HG03196 (cell line): ENCODE results near the gene HIVEP3.

Experiments used
- ATAC-seq: cut with Tn5 transposase; IDR thresholded peaks from one replicate; pipeline ENCODE4 v1.9.1; 2021; ENCODE audit not compliant: unreplicated experiment

HIVEP3 gene

GRCh38 chr1:41528106-41528505 is 390.6 kb downstream of the HIVEP3 start:
- no peak for ATAC-seq

- ATAC-seq = no peak
Measured at GRCh38 chr1:41526956-41527561, 391.7 kb downstream of the HIVEP3 start.

GRCh38 chr1:41525891-41526587 is 392.7 kb downstream of the HIVEP3 start:
- ATAC-seq = no peak

GRCh38 chr1:41524676-41525675 is 393.7 kb downstream of the HIVEP3 start:
- ATAC-seq = no peak

GRCh38 chr1:41523949-41524675 is 394.6 kb downstream of the HIVEP3 start:
- ATAC-seq = no peak

- ATAC-seq = no peak
Measured at GRCh38 chr1:41523071-41523470, 395.7 kb downstream of the HIVEP3 start.

GRCh38 chr1:41521766-41522165 is 397.0 kb downstream of the HIVEP3 start:
- no peak for ATAC-seq

GRCh38 chr1:41520951-41521752 is 397.6 kb downstream of the HIVEP3 start:
- no peak for ATAC-seq

GRCh38 chr1:41519667-41520066 is 399.1 kb downstream of the HIVEP3 start:
- ATAC-seq = no peak

GRCh38 chr1:41518471-41518870 is 400.3 kb downstream of the HIVEP3 start:
- ATAC-seq = no peak

- no peak for ATAC-seq
Measured at GRCh38 chr1:41517062-41517438, 401.7 kb downstream of the HIVEP3 start.

- peak; percentile 55 for ATAC-seq
Measured at GRCh38 chr1:41516168-41517061, 402.3 kb downstream of the HIVEP3 start.

GRCh38 chr1:41515778-41516167 is 402.9 kb downstream of the HIVEP3 start:
- no peak for ATAC-seq

- ATAC-seq = no peak
Measured at GRCh38 chr1:41515131-41515678, 403.5 kb downstream of the HIVEP3 start.

- no peak for ATAC-seq
Measured at GRCh38 chr1:41514381-41514780, 404.3 kb downstream of the HIVEP3 start.

GRCh38 chr1:41513383-41513735 is 405.4 kb downstream of the HIVEP3 start:
- ATAC-seq = no peak

- ATAC-seq = no peak
Measured at GRCh38 chr1:41512701-41513382, 405.9 kb downstream of the HIVEP3 start.

- no peak for ATAC-seq
Measured at GRCh38 chr1:41511239-41511540, 407.5 kb downstream of the HIVEP3 start.
